ENCODE data around the gene CUL4A.

CUL4A gene

GRCh38 chr13:113166266-113166665 lies 43.1 kb upstream of the CUL4A start:
- DNase-seq (ENCODE audit: low read depth, low spot score) = no peak
- TF ChIP-seq, protein P1, sequence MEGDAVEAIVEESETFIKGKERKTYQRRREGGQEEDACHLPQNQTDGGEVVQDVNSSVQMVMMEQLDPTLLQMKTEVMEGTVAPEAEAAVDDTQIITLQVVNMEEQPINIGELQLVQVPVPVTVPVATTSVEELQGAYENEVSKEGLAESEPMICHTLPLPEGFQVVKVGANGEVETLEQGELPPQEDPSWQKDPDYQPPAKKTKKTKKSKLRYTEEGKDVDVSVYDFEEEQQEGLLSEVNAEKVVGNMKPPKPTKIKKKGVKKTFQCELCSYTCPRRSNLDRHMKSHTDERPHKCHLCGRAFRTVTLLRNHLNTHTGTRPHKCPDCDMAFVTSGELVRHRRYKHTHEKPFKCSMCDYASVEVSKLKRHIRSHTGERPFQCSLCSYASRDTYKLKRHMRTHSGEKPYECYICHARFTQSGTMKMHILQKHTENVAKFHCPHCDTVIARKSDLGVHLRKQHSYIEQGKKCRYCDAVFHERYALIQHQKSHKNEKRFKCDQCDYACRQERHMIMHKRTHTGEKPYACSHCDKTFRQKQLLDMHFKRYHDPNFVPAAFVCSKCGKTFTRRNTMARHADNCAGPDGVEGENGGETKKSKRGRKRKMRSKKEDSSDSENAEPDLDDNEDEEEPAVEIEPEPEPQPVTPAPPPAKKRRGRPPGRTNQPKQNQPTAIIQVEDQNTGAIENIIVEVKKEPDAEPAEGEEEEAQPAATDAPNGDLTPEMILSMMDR (IDR thresholded peaks at IDR 0.05; ENCODE audit: low read depth, low read length) = no peak
- H3K4me3 ChIP-seq (ENCODE audit: low read depth, low read length) = no peak overlapping the region
- in situ Hi-C loops (cut with HindIII; ENCODE audit: low sequenced_read_pairs) = no loop called here

DNA sequence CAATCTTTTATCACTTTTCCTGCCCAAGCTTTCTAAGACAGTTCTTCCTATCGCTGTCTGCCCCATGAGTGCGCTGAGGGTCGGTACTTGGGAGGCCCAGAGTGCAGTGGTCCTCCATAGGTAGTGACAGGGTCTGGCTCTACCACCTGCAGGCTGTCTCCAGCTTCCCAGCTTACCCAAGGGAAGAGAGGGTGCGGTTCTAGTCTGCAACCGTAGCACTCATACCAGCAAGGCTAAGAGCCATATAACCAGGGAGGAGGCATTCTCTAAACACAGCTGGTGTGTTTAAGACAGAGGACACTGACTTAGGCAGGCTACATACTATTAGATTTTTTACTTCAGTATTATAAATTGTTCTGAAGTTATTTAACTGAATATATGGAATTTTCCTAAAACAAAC lies 42.7 kb upstream of the CUL4A start:
- no peak for DNase-seq (ENCODE audit: low read depth, low spot score)
- in situ Hi-C loops (cut with HindIII; ENCODE audit: low sequenced_read_pairs) = no loop called here
- TF ChIP-seq, protein P1 (IDR thresholded peaks at IDR 0.05; ENCODE audit: low read depth, low read length) = no peak
- H3K4me3 ChIP-seq (ENCODE audit: low read depth, low read length) = no peak overlapping the region

DNA sequence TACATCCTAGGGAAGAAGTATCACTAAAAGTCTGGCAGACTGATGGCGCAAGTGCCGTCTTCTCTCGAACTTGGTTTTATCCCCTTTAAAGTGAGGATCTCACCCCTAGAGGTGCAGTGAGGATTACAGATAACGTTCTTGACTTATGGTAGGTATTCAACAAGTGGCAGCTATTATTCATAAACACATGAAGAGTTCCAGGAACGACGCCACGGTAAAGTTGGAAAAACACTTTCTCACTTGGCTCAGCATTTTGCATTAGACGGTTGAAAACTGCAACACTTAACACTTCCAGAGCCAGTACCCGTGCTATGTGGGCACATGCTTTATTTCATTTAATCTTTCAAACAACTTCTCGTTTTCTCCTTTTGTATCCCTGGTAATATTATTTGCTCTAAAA lies 42.3 kb upstream of the CUL4A start:
- TF ChIP-seq, protein P1 (IDR thresholded peaks at IDR 0.05; ENCODE audit: low read depth, low read length) = no peak
- DNase-seq (ENCODE audit: low read depth, low spot score) = no peak
- in situ Hi-C loops (cut with HindIII; ENCODE audit: low sequenced_read_pairs) = no loop called here
- no peak overlapping the region for H3K4me3 ChIP-seq (ENCODE audit: low read depth, low read length)

GRCh38 chr13:113167575-113167974 lies 41.8 kb upstream of the CUL4A start:
- no peak for DNase-seq (ENCODE audit: low read depth, low spot score)
- no peak overlapping the region for H3K4me3 ChIP-seq (ENCODE audit: low read depth, low read length)
- TF ChIP-seq, protein P1 (IDR thresholded peaks at IDR 0.05; ENCODE audit: low read depth, low read length) = no peak
- in situ Hi-C loops (cut with HindIII; ENCODE audit: low sequenced_read_pairs) = no loop called here

DNA sequence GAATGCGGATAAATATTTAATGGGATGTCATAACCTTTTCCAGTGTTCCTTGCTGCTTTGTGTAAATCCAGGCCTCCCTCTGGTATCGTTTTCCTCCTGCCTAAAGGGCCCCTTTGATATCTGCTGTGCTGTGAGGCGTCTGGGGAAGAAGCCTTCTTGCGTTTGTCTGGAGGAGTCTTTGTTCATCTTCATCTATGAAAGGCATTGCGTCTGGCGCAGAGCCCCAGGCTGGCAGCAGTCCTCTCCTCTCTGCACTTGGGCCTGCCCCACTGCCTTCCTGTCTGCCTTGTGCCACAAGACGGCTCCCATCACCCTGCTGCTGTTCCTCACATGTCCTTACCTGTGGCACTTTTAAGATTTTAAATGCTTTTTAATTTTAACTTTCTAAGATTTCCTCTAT lies 41.2 kb upstream of the CUL4A start:
- H3K4me3 ChIP-seq (ENCODE audit: low read depth, low read length) = no peak overlapping the region
- no peak for DNase-seq (ENCODE audit: low read depth, low spot score)
- TF ChIP-seq, protein P1 (IDR thresholded peaks at IDR 0.05; ENCODE audit: low read depth, low read length) = no peak
- in situ Hi-C loops (cut with HindIII; ENCODE audit: low sequenced_read_pairs) = no loop called here

GRCh38 chr13:113169277-113170272 lies 39.8 kb upstream of the CUL4A start:
- H3K4me3 ChIP-seq (ENCODE audit: low read depth, low read length) = no peak overlapping the region
- in situ Hi-C loops (cut with HindIII; ENCODE audit: low sequenced_read_pairs) = no loop called here
- DNase-seq (ENCODE audit: low read depth, low spot score) = no peak
- TF ChIP-seq, protein P1 (IDR thresholded peaks at IDR 0.05; ENCODE audit: low read depth, low read length) = no peak
